ENCODE data around the gene DCAF11. TPM values are rescaled to one million over a fixed set of nuclear protein-coding genes. Genes with fewer than 3 reads are reported as not detected.

Gene DCAF11
- total and polyA plus RNA-seq, 4 donors: 26.4 to 153 (median 64.2) TPM

GRCh38 chr14:24145690-24146452 is 31.3 kb downstream of the DCAF11 start:
- no peaks in the 10 kb centered on the region for H3K27me3 ChIP-seq (ENCODE audit: control insufficient read depth in 3 of 3, insufficient read depth in 3 of 3, low read length in 2 of 3)
- WGBS, 2 donors: 8 to 20% methylated on average over 9 of the region's 9 CpGs
- H3K36me3 ChIP-seq (ENCODE audit: control insufficient read depth in 4 of 4, insufficient read depth in 4 of 4, low read length in 4 of 4): peaks cover 5 to 34% (median 23%) of the 10 kb centered on the region in 4 donors
- H3K9ac ChIP-seq (ENCODE audit: insufficient read depth in 1 of 2, low read length in 2 of 2): peak overlapping the region in 1 of 2 donors; percentile 85
- DNase-seq (no peak), ATAC-seq (ENCODE audit: insufficient read depth, low FRiP score) (no peak)
- no peak for TF ChIP-seq CTCF (IDR thresholded peaks at IDR 0.05; ENCODE audit: control extremely low read depth, extremely low read depth)
- peaks cover 8 to 26% (median 12%) of the 10 kb centered on the region in 5 donors for H3K4me1 ChIP-seq (ENCODE audit: control insufficient read depth in 5 of 5, insufficient read depth in 5 of 5, low read length in 5 of 5)
- no peaks in the 10 kb centered on the region for H3K9me3 ChIP-seq (ENCODE audit: control insufficient read depth in 4 of 4, insufficient read depth in 3 of 4, low read length in 3 of 4)
- peak overlapping the region; percentile 71 for H3K4me3 ChIP-seq
- peak overlapping the region; percentile 79 to 91 for H3K27ac ChIP-seq (ENCODE audit: low read depth in 1 of 2, low read length in 1 of 2)

GRCh38 chr14:24146453-24146977 is 31.9 kb downstream of the DCAF11 start, which contains the start of gene PSME2:
PSME2 (minus strand) TSS chr14:24146610; CDS start chr14:24146581, 29 bp downstream.
- 0 to 1% methylated on average over 25 of the region's 25 CpGs for WGBS, 2 donors
- H3K27me3 ChIP-seq (ENCODE audit: control insufficient read depth in 3 of 3, insufficient read depth in 3 of 3, low read length in 2 of 3): no peaks in the 10 kb centered on the region

GRCh38 chr14:24146978-24147760 is 32.6 kb downstream of the DCAF11 start, which contains the start of gene RNF31:
RNF31 (plus strand) TSS chr14:24147498; CDS start chr14:24147699, 201 bp downstream.
- TF ChIP-seq CTCF (IDR thresholded peaks at IDR 0.05; ENCODE audit: control extremely low read depth, extremely low read depth): no peak
- peaks cover 11 to 47% (median 36%) of the 10 kb centered on the region in 4 donors for H3K36me3 ChIP-seq (ENCODE audit: control insufficient read depth in 4 of 4, insufficient read depth in 4 of 4, low read length in 4 of 4)
- peaks cover 8 to 22% (median 12%) of the 10 kb centered on the region in 5 donors for H3K4me1 ChIP-seq (ENCODE audit: control insufficient read depth in 5 of 5, insufficient read depth in 5 of 5, low read length in 5 of 5)
- 0 to 1% methylated on average over 50 to 57 of the region's 57 CpGs for whole genome bisulfite sequencing, 2 donors
- peak within 1 kb of the TSS in 1 of 2 donors; percentile 85 for H3K9ac ChIP-seq (ENCODE audit: insufficient read depth in 1 of 2, low read length in 2 of 2)
- H3K9me3 ChIP-seq (ENCODE audit: control insufficient read depth in 4 of 4, insufficient read depth in 3 of 4, low read length in 3 of 4): no peaks in the 10 kb centered on the region
- ATAC-seq (ENCODE audit: insufficient read depth, low FRiP score) (peak; percentile 94), DNase-seq (peak; percentile 98 to 100 (median 99))
- no peaks in the 10 kb centered on the region for H3K27me3 ChIP-seq (ENCODE audit: control insufficient read depth in 3 of 3, insufficient read depth in 3 of 3, low read length in 2 of 3)
- H3K27ac ChIP-seq (ENCODE audit: low read depth in 1 of 2, low read length in 1 of 2): peak within 1 kb of the TSS; percentile 89 to 93
- peak within 1 kb of the TSS; percentile 94 for H3K4me3 ChIP-seq

More at GRCh38 chr14:24146453-24146977, 31.9 kb downstream of the DCAF11 start, which contains the start of gene PSME2:
- Histone ChIP-seq H3K27ac (ENCODE audit: low read depth in 1 of 2, low read length in 1 of 2) (peak within 1 kb of the TSS; percentile 89 to 93), H3K4me3 (peak within 1 kb of the TSS; percentile 94), H3K36me3 (ENCODE audit: control insufficient read depth in 4 of 4, insufficient read depth in 4 of 4, low read length in 4 of 4) (peaks cover 10 to 41% (median 30%) of the 10 kb centered on the region in 4 donors), H3K9me3 (ENCODE audit: control insufficient read depth in 4 of 4, insufficient read depth in 3 of 4, low read length in 3 of 4) (no peaks in the 10 kb centered on the region), H3K4me1 (ENCODE audit: control insufficient read depth in 5 of 5, insufficient read depth in 5 of 5, low read length in 5 of 5) (peaks cover 8 to 25% (median 12%) of the 10 kb centered on the region in 5 donors), H3K9ac (ENCODE audit: insufficient read depth in 1 of 2, low read length in 2 of 2) (peak within 1 kb of the TSS in 1 of 2 donors; percentile 85)
- peak; percentile 84 for ATAC-seq (ENCODE audit: insufficient read depth, low FRiP score)
- DNase-seq: peak; percentile 98 to 99 (median 98)
- no peak for TF ChIP-seq CTCF (IDR thresholded peaks at IDR 0.05; ENCODE audit: control extremely low read depth, extremely low read depth)
